Keratinocyte (primary cell): ENCODE data around the gene IL17REL. TPM values are rescaled to one million over a fixed set of nuclear protein-coding genes. Genes with fewer than 3 reads are reported as not detected.

Experiments
- DNase-seq: peaks from one replicate; pipeline ENCODE4 v3.0.0-alpha.2; 2011; ENCODE audit warnings: low read depth, missing footprints, low spot score
- FAIRE-seq: peaks from 2 replicates; lab custom pipeline; 2011; peaks lifted over from hg19 to GRCh38; lab: Jason Lieb, UNC
- H2AFZ ChIP-seq: 2 replicates; pipeline ENCODE4 v1.6.0; 2012; ENCODE audit warnings: low read length, control low read depth, inconsistent platforms; ENCODE audit not compliant: control insufficient read depth
- H3K27ac ChIP-seq: 2 replicates; pipeline ENCODE4 v1.5.1; 2011; ENCODE audit warnings: low read length; ENCODE audit not compliant: control insufficient read depth, insufficient read depth
- H3K27me3 ChIP-seq: 3 replicates; pipeline ENCODE4 v1.6.0; 2011; ENCODE audit warnings: low read length; ENCODE audit not compliant: control insufficient read depth, insufficient read depth; ENCODE audit errors: extremely low read depth
- H3K36me3 ChIP-seq, 2 experiments: 2 replicates in 1 of 2; 3 replicates in 1 of 2; pipeline ENCODE4 v1.5.1; 2011; ENCODE audit warnings: low read length in 2 of 2, mild to moderate bottlenecking in 1 of 2; ENCODE audit not compliant: control insufficient read depth in 2 of 2, insufficient read depth in 2 of 2; ENCODE audit errors: extremely low read depth in 1 of 2
- H3K4me1 ChIP-seq: 3 replicates; pipeline ENCODE4 v1.5.1; 2011; ENCODE audit warnings: low read length; ENCODE audit not compliant: control insufficient read depth, insufficient read depth; ENCODE audit errors: extremely low read depth
- H3K4me2 ChIP-seq: 3 replicates; pipeline ENCODE4 v1.6.0; 2011; ENCODE audit warnings: low read depth, low read length; ENCODE audit not compliant: control insufficient read depth, insufficient read depth; ENCODE audit errors: extremely low read depth
- H3K4me3 ChIP-seq, 3 experiments: fragments of 200-600 bp in 1 of 3; sonication (generic) in 1 of 3; 2 replicates in 2 of 3; 3 replicates in 1 of 3; pipeline ENCODE4 v1.5.1; 2011 to 2016; ENCODE audit warnings: low read length in 3 of 3, mild to moderate bottlenecking in 3 of 3, control low read depth in 2 of 3, inconsistent platforms in 1 of 3, low read depth in 1 of 3, mixed read lengths in 1 of 3, mixed run types in 1 of 3, moderate library complexity in 1 of 3; ENCODE audit not compliant: control insufficient read depth in 2 of 3, insufficient read depth in 2 of 3; ENCODE audit errors: extremely low read depth in 1 of 3
- H3K79me2 ChIP-seq: 2 replicates; pipeline ENCODE4 v1.6.0; 2012; ENCODE audit warnings: low read length; ENCODE audit not compliant: control insufficient read depth, insufficient read depth
- H3K9ac ChIP-seq: 3 replicates; pipeline ENCODE4 v1.6.0; 2011; ENCODE audit warnings: low read length; ENCODE audit not compliant: control insufficient read depth, insufficient read depth; ENCODE audit errors: extremely low read depth
- H3K9me1 ChIP-seq: 3 replicates; pipeline ENCODE4 v1.6.0; 2011; ENCODE audit warnings: low read length; ENCODE audit not compliant: control insufficient read depth, insufficient read depth; ENCODE audit errors: extremely low read depth
- H3K9me3 ChIP-seq: 2 replicates; pipeline ENCODE4 v1.5.1; 2012; ENCODE audit warnings: low read depth, low read length; ENCODE audit not compliant: control insufficient read depth
- H4K20me1 ChIP-seq: 3 replicates; pipeline ENCODE4 v1.6.0; 2011; ENCODE audit warnings: low read length; ENCODE audit not compliant: control insufficient read depth, insufficient read depth; ENCODE audit errors: extremely low read depth
- EZH2 ChIP-seq: IDR thresholded peaks from one replicate; pipeline ENCODE4 v1.6.1; 2012; ENCODE audit warnings: inconsistent platforms, mild to moderate bottlenecking, low read length, moderate library complexity
- dilution Hi-C: fragments of 300-500 bp; cut with MboI; formaldehyde crosslinking; loops from one replicate; pipeline ENCODE4 v1.7.0; 2020; ENCODE audit warnings: low sequenced_read_pairs; ENCODE audit not compliant: extremely low pct_ligation_motif_present
- polyA plus RNA-seq, 5 experiments: library from polyadenylated mRNA; depleted of rRNA in 3 of 5; stranded (reverse) in 3 of 5; stranded (forward) in 1 of 5; unstranded in 1 of 5; fragments of >200 nt; gene quantifications; 1 replicate in 1 of 5; 2 replicates in 3 of 5; 3 replicates in 1 of 5; pipeline versions ENCODE4 v1.2.1 to v1.2.3, GENCODE V29; 2011 to 2012; ENCODE audit warnings: missing spikeins in 2 of 5, low read depth in 1 of 5, low replicate concordance in 1 of 5
- TF ChIP-seq, protein P1 (sequence below), 3 experiments: IDR thresholded peaks in 1 of 3; conservative IDR thresholded peaks in 1 of 3; optimal IDR thresholded peaks in 1 of 3; 2 replicates in 2 of 3; 3 replicates in 1 of 3; pipeline versions ENCODE3 to v1.5.1; 2011; ENCODE audit warnings: low read length in 3 of 3, mild to moderate bottlenecking in 3 of 3, moderate library complexity in 2 of 3, control low read depth in 1 of 3, inconsistent platforms in 1 of 3; ENCODE audit not compliant: insufficient read depth in 2 of 3; ENCODE audit errors: extremely low read depth in 1 of 3

IL17REL gene
- polyA plus RNA-seq, 1 donor (not counting 4 experiments of a cell fraction or from before 2014, with no cell fraction given) = not detected

GRCh38 chr22:49966774-49967705 is 45.5 kb downstream of the IL17REL start:
- Histone ChIP-seq H3K9me3 (no peaks in the 10 kb centered on the region), H3K36me3 (peaks cover 10 to 16% of the 10 kb centered on the region in 2 experiments), H3K4me3 (no peak overlapping the region), H2AFZ (no peak overlapping the region), H3K27ac (no peak overlapping the region), H4K20me1 (peaks cover 6% of the 10 kb centered on the region), H3K4me1 (peaks cover 21% of the 10 kb centered on the region), H3K79me2 (peaks cover 14% of the 10 kb centered on the region), H3K9me1 (no peaks in the 10 kb centered on the region), H3K4me2 (no peak overlapping the region), H3K27me3 (no peaks in the 10 kb centered on the region), H3K9ac (no peak overlapping the region)
- no peak for DNase-seq
- TF ChIP-seq EZH2 = no peak
- TF ChIP-seq, protein P1, sequence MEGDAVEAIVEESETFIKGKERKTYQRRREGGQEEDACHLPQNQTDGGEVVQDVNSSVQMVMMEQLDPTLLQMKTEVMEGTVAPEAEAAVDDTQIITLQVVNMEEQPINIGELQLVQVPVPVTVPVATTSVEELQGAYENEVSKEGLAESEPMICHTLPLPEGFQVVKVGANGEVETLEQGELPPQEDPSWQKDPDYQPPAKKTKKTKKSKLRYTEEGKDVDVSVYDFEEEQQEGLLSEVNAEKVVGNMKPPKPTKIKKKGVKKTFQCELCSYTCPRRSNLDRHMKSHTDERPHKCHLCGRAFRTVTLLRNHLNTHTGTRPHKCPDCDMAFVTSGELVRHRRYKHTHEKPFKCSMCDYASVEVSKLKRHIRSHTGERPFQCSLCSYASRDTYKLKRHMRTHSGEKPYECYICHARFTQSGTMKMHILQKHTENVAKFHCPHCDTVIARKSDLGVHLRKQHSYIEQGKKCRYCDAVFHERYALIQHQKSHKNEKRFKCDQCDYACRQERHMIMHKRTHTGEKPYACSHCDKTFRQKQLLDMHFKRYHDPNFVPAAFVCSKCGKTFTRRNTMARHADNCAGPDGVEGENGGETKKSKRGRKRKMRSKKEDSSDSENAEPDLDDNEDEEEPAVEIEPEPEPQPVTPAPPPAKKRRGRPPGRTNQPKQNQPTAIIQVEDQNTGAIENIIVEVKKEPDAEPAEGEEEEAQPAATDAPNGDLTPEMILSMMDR (optimal IDR thresholded peaks at IDR 0.05 in 1 of 3, IDR thresholded peaks at IDR 0.05 in 1 of 3, conservative IDR thresholded peaks at IDR 0.05 in 1 of 3; ENCODE audit: extremely low read depth in 1 of 3, insufficient read depth in 2 of 3, low read length in 3 of 3) = no peak
- dilution Hi-C loops = no loop called here
- FAIRE-seq = no peak

DNA sequence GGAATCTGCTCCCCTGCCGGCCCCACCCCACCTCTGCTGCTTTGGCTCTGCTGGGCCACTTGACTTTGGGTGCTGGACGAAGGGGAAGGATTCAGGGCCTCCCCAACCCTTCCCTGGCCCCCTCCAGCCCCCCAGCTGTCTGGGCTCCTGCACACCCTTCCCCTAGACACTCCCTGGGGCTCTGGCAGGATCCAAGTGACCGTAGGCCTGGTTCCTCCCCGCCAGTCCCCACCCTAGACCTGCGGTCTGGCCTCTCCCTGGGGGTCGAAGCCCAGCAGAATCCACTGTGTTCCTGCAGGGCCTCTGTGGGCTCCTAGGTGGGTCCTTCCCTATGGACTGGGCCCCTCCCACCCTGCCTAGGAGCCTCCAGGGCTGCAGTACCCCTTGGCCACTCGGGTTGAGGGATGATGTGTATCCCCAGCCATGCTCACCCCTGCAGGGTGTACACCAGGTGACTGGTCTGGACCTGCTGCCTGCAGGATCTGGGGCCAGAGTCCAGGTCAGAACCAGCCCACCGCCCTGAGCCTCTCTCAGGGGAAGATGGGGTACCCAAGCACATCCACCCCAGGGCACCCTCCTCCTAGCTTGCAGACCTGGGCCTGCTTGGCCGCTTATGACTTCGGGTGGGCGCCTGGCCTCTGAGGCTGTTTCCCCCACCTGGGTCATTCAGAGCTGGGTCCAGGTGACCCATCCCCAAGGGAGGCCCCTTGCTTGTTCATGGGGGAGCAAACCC is 46.4 kb downstream of the IL17REL start:
- no peak overlapping the region for H3K4me3 ChIP-seq
- FAIRE-seq = no peak

More for the DNA sequence above, 46.4 kb downstream of the IL17REL start:
- no peak overlapping the region for H3K9ac ChIP-seq
- H3K4me1 ChIP-seq = peaks cover 21% of the 10 kb centered on the region
- no peak for DNase-seq
- H3K79me2 ChIP-seq = peaks cover 21% of the 10 kb centered on the region
- H3K27ac ChIP-seq = no peak overlapping the region
- H3K9me1 ChIP-seq = no peaks in the 10 kb centered on the region
- H4K20me1 ChIP-seq = peaks cover 6% of the 10 kb centered on the region
- TF ChIP-seq, protein P1 (optimal IDR thresholded peaks at IDR 0.05 in 1 of 3, IDR thresholded peaks at IDR 0.05 in 1 of 3, conservative IDR thresholded peaks at IDR 0.05 in 1 of 3; ENCODE audit: extremely low read depth in 1 of 3, insufficient read depth in 2 of 3, low read length in 3 of 3) = no peak
- TF ChIP-seq EZH2 = no peak
- H2AFZ ChIP-seq = no peak overlapping the region
- no peak overlapping the region for H3K4me2 ChIP-seq
- peaks cover 10 to 16% of the 10 kb centered on the region in 2 experiments for H3K36me3 ChIP-seq
- no peaks in the 10 kb centered on the region for H3K9me3 ChIP-seq
- dilution Hi-C loops = no loop called here
- H3K27me3 ChIP-seq = no peaks in the 10 kb centered on the region
